ENCODE data around the gene EVI5L.

EVI5L gene

DNA sequence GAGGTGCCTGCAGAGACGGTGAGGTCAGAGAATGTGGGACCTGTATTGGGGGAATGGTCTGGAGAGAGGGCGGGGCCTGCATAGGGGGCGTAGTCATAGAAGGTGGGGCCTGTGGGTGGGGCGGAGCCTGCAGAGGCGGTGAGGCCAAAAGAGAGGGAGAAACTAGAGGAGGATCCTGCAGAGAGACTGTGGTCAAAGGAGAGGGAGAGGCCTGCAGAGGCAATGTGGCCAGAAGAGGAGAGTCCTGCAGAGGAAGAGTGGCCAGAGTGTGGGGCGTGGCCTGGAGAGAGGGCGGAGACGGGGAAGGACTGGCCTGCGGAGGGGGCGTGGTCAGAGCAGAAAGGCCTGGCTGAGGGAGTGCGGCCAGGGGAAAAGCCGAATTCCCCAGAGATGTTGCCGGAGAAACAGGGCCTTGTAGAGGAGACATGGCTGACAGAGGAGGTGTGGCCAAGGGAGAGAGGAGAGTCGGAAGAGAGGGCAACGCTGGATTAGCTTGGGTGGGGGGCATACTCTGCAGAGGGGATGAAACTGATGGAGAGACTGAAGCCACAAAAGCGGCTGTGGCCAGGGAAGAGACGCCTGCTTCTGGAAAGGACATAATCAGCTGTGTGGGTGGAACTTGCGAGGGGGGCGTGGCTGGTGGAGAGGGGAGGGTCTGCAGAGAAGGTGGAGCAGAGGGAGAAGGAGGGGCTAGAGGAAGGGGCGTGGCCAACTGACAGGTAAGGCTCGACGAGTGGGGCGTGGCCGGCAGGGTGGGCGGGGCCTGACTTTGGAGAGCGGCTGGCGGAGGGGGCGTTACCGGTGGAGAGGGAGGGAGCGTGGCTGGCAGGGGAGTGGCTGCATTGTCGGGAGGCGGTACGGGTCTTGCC, 41.7 kb downstream of the EVI5L start:
- peak; percentile 84 for ATAC-seq
- TF ChIP-seq ZFP30 (CRISPR knock-in tag; IDR thresholded peaks at IDR 0.05) (no peak), GLIS3 (CRISPR knock-in tag; IDR thresholded peaks at IDR 0.05) (no peak), TCF4 (CRISPR knock-in tag; IDR thresholded peaks at IDR 0.05; ENCODE audit: borderline replicate concordance) (no peak), SNAI2 (CRISPR knock-in tag; IDR thresholded peaks at IDR 0.05) (no peak), CSDC2 (CRISPR knock-in tag; IDR thresholded peaks at IDR 0.05) (no peak), ZC3H10 (CRISPR knock-in tag; IDR thresholded peaks at IDR 0.05) (no peak), ESRRG (CRISPR knock-in tag; IDR thresholded peaks at IDR 0.05) (no peak), OSR1 (CRISPR knock-in tag; IDR thresholded peaks at IDR 0.05) (no peak), ZNF8 (CRISPR knock-in tag; IDR thresholded peaks at IDR 0.05) (no peak), ZNF565 (CRISPR knock-in tag; conservative IDR thresholded peaks at IDR 0.05; ENCODE audit: low read depth) (no peak), ZFP3 (CRISPR knock-in tag; IDR thresholded peaks at IDR 0.05) (no peak)
- TF ChIP-seq, protein P1, sequence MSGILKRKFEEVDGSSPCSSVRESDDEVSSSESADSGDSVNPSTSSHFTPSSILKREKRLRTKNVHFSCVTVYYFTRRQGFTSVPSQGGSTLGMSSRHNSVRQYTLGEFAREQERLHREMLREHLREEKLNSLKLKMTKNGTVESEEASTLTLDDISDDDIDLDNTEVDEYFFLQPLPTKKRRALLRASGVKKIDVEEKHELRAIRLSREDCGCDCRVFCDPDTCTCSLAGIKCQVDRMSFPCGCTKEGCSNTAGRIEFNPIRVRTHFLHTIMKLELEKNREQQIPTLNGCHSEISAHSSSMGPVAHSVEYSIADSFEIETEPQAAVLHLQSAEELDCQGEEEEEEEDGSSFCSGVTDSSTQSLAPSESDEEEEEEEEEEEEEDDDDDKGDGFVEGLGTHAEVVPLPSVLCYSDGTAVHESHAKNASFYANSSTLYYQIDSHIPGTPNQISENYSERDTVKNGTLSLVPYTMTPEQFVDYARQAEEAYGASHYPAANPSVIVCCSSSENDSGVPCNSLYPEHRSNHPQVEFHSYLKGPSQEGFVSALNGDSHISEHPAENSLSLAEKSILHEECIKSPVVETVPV (CRISPR knock-in tag; IDR thresholded peaks at IDR 0.05): no peak
- TF ChIP-seq, protein P2, sequence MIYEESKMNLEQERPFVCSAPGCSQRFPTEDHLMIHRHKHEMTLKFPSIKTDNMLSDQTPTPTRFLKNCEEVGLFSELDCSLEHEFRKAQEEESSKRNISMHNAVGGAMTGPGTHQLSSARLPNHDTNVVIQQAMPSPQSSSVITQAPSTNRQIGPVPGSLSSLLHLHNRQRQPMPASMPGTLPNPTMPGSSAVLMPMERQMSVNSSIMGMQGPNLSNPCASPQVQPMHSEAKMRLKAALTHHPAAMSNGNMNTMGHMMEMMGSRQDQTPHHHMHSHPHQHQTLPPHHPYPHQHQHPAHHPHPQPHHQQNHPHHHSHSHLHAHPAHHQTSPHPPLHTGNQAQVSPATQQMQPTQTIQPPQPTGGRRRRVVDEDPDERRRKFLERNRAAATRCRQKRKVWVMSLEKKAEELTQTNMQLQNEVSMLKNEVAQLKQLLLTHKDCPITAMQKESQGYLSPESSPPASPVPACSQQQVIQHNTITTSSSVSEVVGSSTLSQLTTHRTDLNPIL (CRISPR knock-in tag; IDR thresholded peaks at IDR 0.05; ENCODE audit: low read depth): no peak

DNA sequence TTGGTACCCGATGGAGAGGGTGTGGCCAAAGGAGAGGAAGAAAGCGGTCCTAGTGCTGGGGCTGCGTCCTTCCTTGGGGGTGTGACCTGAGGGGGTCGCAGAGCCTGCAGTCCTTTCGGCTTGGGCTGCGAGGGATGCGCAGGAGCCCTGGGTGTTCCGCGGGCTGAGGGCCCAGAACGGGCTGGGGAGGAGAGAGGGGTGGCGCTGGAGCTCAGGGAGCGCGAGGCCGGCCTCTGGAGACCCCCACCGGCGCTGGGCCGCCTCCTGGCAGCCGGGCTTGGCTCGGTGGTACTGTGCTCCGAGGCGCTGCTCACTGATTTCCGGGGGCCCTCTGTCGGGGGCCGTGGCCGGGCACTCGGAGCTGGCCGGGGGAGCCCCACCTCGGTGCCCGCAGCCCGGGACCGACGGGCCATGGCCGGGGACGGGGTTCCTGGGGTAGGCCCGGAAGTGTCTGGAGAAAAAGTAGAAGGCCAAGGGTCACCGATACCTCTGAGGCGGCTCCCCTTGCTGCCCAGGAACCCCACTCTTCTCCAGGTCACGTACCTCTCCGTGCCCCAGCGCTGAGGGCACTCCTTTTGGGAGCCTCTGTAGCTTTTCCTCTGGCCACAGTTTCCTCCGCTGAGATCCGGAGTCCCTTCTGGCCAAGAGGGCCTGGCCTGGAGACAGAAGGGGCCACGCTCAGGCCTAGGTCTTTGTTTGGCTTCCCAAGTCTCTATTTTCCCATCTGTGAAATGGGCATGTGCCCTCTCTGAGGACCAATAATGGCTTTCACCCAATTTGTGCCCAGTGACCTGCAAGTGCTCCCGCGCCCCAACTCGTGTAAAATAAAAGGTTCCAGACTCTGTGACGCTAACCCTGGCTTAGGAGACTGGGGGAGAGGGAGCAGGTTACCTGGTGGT, 42.5 kb downstream of the EVI5L start:
- ATAC-seq: no peak
- TF ChIP-seq ARNTL (CRISPR knock-in tag; IDR thresholded peaks at IDR 0.05; ENCODE audit: borderline replicate concordance, low read depth): no peak
- no peak for TF ChIP-seq ESRRG (CRISPR knock-in tag; IDR thresholded peaks at IDR 0.05)
- TF ChIP-seq ZFP3 (CRISPR knock-in tag; IDR thresholded peaks at IDR 0.05): peak; percentile 91

- TF ChIP-seq RARB (CRISPR knock-in tag; IDR thresholded peaks at IDR 0.05) (no peak), ISL1 (CRISPR knock-in tag; IDR thresholded peaks at IDR 0.05) (no peak), ESRRG (CRISPR knock-in tag; IDR thresholded peaks at IDR 0.05) (no peak), TSHZ2 (CRISPR knock-in tag; IDR thresholded peaks at IDR 0.05) (no peak)
- no peak for ATAC-seq
Observed at GRCh38 chr19:7873304-7874075, 43.5 kb downstream of the EVI5L start.

GRCh38 chr19:7874076-7874896, 44.3 kb downstream of the EVI5L start, which contains the start of gene PRR36:
Gene PRR36 (minus strand): TSS chr19:7874390. CDS start chr19:7873689, 701 bp downstream.
- ATAC-seq: peak; percentile 57
- TF ChIP-seq OSR1 (CRISPR knock-in tag; IDR thresholded peaks at IDR 0.05) (no peak), PATZ1 (CRISPR knock-in tag; IDR thresholded peaks at IDR 0.05; ENCODE audit: borderline replicate concordance) (no peak), SNAI2 (CRISPR knock-in tag; IDR thresholded peaks at IDR 0.05) (no peak; the same call in 1 of the 2 replicates), ZC3H10 (CRISPR knock-in tag; IDR thresholded peaks at IDR 0.05) (no peak), GLIS3 (CRISPR knock-in tag; IDR thresholded peaks at IDR 0.05) (no peak), TCF4 (CRISPR knock-in tag; IDR thresholded peaks at IDR 0.05; ENCODE audit: borderline replicate concordance) (no peak), TOX (CRISPR knock-in tag; IDR thresholded peaks at IDR 0.05; ENCODE audit: borderline replicate concordance) (no peak), ZFP30 (CRISPR knock-in tag; IDR thresholded peaks at IDR 0.05) (no peak), ZFP3 (CRISPR knock-in tag; IDR thresholded peaks at IDR 0.05) (no peak), ARNTL (CRISPR knock-in tag; IDR thresholded peaks at IDR 0.05; ENCODE audit: borderline replicate concordance, low read depth) (no peak), ESRRG (CRISPR knock-in tag; IDR thresholded peaks at IDR 0.05) (no peak), ZNF565 (CRISPR knock-in tag; conservative IDR thresholded peaks at IDR 0.05; ENCODE audit: low read depth) (no peak)
- TF ChIP-seq, protein P1 (CRISPR knock-in tag; IDR thresholded peaks at IDR 0.05): no peak
